Measurements from ENCODE around the gene BPIFB6.

Gene BPIFB6, protein sequence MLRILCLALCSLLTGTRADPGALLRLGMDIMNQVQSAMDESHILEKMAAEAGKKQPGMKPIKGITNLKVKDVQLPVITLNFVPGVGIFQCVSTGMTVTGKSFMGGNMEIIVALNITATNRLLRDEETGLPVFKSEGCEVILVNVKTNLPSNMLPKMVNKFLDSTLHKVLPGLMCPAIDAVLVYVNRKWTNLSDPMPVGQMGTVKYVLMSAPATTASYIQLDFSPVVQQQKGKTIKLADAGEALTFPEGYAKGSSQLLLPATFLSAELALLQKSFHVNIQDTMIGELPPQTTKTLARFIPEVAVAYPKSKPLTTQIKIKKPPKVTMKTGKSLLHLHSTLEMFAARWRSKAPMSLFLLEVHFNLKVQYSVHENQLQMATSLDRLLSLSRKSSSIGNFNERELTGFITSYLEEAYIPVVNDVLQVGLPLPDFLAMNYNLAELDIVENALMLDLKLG

GRCh38 chr20:33031531-33031930, at the start of gene BPIFB6:
Gene BPIFB6 (plus strand): TSS chr20:33031648. CDS start chr20:33031648, 0 bp downstream.
- FAIRE-seq: no peak

GRCh38 chr20:32982617-32983458, 48.6 kb upstream of the BPIFB6 start:
- no peak for FAIRE-seq

- no peak for FAIRE-seq
Observed at GRCh38 chr20:32983459-32984112, 47.9 kb upstream of the BPIFB6 start.

GRCh38 chr20:32984196-32984595, 47.3 kb upstream of the BPIFB6 start:
- FAIRE-seq: no peak

- FAIRE-seq: no peak
Observed at GRCh38 chr20:32984631-32985354, 46.7 kb upstream of the BPIFB6 start.

- FAIRE-seq: no peak
Observed at GRCh38 chr20:32985596-32985995, 45.9 kb upstream of the BPIFB6 start.

GRCh38 chr20:32986331-32986966, 45.0 kb upstream of the BPIFB6 start:
- FAIRE-seq: no peak

- FAIRE-seq: no peak
Observed at GRCh38 chr20:32987044-32987825, 44.2 kb upstream of the BPIFB6 start.

DNA sequence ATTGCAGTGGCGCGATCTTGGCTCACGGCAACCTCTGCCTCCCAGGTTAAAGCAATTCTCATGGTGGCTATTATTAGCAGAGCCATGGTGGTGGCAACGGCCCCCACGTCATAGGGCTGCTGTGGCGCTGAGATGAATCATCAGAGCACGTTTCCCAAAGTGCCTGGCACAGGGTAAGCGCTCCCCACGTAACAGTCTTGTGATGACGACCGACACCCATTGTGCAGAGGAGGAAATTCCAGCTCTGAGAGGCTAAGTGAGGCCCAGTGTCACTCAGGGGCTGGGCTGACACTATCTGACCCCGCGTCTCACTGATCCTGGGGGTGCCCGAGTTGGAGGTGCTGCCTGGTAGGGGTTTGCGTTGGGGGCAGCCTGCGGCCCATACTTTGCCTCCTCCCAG, 43.4 kb upstream of the BPIFB6 start:
- FAIRE-seq: no peak

DNA sequence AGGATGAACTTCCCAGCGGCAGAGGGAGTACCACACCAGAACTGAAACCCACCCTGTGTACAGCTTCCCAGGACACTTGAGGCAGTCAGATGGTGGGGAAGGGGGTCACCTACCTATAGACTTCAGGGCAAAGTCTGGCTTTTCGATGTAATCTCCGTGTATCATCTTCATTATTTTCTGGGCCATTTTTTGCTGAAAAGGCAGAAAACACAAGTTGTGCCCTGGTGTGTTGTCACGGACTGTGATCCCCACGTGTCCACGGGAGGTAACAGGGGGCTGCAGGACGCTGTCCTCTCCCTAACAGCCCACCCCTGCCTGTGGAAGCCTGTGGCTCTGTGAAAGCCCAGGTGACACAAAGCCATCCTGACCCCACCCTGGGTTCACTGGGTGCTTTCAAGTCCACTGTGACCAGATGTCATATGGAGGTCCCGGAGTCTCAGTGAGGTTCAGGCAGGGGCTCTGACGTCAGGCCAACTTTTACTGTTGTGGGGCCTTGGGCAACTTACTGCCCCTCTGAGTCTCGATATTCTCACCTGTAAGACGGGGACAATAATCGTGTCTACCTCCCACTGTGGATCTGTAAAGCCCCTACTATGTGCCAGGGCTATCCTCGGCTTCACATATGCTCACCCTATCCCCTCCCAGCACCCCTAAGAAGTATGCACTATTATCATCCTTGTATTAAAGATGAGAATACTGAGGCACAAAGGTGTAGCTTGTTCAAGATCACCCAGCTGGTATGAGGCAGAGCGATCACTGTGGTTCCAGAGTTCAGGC, 41.8 kb upstream of the BPIFB6 start:
- FAIRE-seq: no peak

GRCh38 chr20:32990426-32990825, 41.0 kb upstream of the BPIFB6 start:
- FAIRE-seq: no peak

GRCh38 chr20:32991383-32991782, 40.1 kb upstream of the BPIFB6 start:
- FAIRE-seq: no peak

- no peak for FAIRE-seq
Observed at GRCh38 chr20:32991792-32992641, 39.4 kb upstream of the BPIFB6 start.

- no peak for FAIRE-seq
Observed at GRCh38 chr20:32993496-32994050, 37.9 kb upstream of the BPIFB6 start.

DNA sequence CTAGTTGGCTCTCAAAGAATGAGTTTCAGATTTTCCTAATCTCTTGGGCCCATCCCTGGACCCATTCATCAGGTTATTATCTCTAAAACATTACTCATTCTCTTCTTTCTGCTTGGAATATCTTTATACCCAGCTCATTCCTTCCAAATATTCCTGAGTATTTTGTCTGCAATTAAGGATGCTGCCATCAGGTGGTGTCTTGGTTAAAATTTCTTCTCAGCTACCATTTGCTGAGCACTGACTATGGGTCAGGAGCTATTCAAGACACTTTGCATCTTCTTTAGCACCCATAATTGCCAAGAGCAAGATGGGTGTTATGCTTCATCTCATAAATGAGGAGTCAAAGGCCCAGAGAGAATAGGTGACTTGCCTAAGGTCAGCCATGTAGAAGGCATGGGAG, 35.6 kb upstream of the BPIFB6 start:
- no peak for FAIRE-seq

- no peak for FAIRE-seq
Observed at GRCh38 chr20:32997431-32997830, 34.0 kb upstream of the BPIFB6 start.

- no peak for FAIRE-seq
Observed at GRCh38 chr20:32999603-33000250, 31.7 kb upstream of the BPIFB6 start.

- FAIRE-seq: no peak
Observed at GRCh38 chr20:33000802-33001466, 30.5 kb upstream of the BPIFB6 start.
